Cardiac fibroblast (primary cell): ENCODE measurements around the gene INTS15.

Experiments
- DNase-seq, 2 donors: peaks; one replicate each; pipeline versions ENCODE4 v3.0.0 to v3.0.0-alpha.2; 2010; ENCODE audit warnings: low read depth in 2 of 2
- H3K4me3 ChIP-seq, 2 donors: replicated peaks in 1 of 2; 1 replicate in 1 of 2; 2 replicates in 1 of 2; pipeline ENCODE4 v1.5.1; 2011; ENCODE audit warnings: low read depth in 2 of 2, low read length in 2 of 2, mild to moderate bottlenecking in 2 of 2, moderate library complexity in 1 of 2
- TF ChIP-seq, protein P1 (sequence below): IDR thresholded peaks from one replicate; pipeline ENCODE4 v1.5.1; 2011; ENCODE audit warnings: low read depth, mild to moderate bottlenecking, low read length, inconsistent platforms

The INTS15 gene

GRCh38 chr7:6589829-6590644 is at the start of gene INTS15:
Gene INTS15 (plus strand): TSS chr7:6590021. CDS start chr7:6590284, 263 bp downstream.
- DNase-seq = peak; percentile 74 to 87
- H3K4me3 ChIP-seq = peak within 1 kb of the TSS; percentile 73 to 90
- TF ChIP-seq, protein P1, sequence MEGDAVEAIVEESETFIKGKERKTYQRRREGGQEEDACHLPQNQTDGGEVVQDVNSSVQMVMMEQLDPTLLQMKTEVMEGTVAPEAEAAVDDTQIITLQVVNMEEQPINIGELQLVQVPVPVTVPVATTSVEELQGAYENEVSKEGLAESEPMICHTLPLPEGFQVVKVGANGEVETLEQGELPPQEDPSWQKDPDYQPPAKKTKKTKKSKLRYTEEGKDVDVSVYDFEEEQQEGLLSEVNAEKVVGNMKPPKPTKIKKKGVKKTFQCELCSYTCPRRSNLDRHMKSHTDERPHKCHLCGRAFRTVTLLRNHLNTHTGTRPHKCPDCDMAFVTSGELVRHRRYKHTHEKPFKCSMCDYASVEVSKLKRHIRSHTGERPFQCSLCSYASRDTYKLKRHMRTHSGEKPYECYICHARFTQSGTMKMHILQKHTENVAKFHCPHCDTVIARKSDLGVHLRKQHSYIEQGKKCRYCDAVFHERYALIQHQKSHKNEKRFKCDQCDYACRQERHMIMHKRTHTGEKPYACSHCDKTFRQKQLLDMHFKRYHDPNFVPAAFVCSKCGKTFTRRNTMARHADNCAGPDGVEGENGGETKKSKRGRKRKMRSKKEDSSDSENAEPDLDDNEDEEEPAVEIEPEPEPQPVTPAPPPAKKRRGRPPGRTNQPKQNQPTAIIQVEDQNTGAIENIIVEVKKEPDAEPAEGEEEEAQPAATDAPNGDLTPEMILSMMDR = peak; percentile 14

- TF ChIP-seq, protein P1 = no peak
- no peak for DNase-seq
- H3K4me3 ChIP-seq = no peak overlapping the region
Observed at GRCh38 chr7:6542368-6542767, 47.5 kb upstream of the INTS15 start.

DNA sequence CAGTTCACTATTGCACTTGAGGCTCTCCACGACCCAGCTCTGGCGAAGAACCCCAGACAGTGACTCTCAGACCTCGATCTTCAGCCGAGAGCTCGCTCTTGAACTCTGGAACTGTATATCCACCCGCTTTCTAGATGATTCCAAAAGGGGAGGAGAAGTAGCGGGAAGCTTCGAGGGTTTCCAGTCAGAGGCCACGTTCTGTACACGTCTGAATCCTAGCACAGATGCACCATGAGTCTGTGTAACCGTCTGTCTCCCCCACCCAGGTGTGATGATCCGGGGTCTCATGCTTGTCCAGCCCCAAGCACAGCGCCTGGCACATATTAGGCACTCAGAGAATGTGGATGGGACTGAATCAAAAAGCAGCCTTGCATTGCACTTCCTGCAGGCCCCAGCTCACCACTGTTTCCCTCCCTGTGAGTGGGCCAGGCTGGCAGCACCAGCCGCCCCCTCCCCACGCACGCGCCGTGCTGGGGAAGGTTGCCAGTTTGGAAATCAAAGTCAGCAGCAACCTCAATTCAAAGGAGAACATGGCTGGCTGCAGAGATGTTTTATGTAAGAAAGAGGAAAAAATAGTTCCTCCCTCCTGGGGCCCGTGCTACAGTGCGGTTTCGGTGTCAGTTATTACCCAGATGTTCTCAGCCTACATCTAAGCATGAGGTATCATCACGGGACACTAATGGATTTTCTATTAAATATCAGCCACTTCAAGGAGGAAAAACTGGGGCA is 44.3 kb upstream of the INTS15 start:
- TF ChIP-seq, protein P1 = no peak
- no peak overlapping the region for H3K4me3 ChIP-seq
- DNase-seq = no peak

DNA sequence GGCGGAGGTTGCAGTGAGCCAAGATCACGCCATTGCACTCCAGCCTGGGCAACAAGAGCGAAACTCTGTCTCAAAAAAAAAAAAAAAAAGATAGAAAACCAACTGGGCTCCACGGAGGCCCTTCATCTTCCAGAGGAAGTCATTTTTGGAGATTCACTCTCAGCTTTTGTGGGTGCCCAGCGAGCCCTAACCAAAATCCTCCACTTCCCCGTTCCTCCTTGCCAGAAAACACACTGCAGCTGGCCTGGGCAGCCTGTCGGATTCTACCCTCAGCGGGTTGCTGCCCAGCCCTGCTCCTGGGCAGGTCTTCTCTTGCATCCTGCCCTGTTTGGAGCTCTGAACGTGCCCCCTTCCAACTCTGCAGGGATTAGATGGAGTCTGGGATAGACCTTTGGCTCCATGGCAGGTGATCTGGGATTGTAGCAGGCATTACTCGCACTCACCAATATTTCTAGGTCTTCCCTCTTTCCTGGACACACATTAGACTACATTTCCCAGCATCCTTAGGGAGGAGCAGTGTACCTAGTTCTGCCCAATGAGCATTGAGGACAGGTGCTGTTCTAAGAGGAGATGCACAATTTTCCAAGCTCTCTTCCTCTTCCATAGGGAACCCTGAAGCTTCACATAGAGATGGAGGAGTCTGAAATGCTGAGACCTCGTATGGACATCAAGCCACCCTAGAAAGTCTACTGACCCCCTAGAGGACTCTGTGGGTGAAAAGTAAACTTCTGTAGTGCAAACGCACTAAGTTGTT is 43.1 kb upstream of the INTS15 start:
- no peak overlapping the region for H3K4me3 ChIP-seq
- TF ChIP-seq, protein P1 = no peak
- DNase-seq = no peak

- H3K4me3 ChIP-seq = no peak overlapping the region
- TF ChIP-seq, protein P1 = no peak
- DNase-seq = no peak
Observed at GRCh38 chr7:6547400-6547799, 42.4 kb upstream of the INTS15 start.

DNA sequence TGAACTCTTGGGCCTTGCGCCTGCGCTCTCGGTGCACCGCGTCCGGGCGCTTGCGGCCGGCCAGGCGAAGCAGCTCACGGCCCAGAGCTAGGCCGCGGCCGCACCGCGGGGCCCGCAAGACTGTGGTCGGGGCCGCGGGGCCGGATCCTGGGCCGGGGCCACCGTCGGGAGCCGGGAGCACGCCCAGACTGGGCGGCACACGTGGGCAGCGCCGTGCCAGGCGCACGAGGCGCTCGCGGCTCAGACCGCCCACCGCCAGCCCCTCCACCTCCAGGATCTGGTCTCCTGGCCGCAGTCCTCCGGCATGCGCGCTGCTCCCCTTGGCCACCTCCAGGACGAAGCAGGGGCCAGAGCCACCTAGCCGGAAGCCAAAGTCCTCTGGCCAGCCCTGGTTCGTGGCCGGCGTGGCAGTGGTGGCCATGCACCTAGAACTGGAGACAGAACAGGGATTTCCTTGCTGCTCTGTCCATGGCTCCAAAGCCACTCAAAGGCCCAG is 38.8 kb upstream of the INTS15 start, which contains the start of gene GRID2IP:
GRID2IP (minus strand) TSS at position 446 of the 496 bp plus-strand sequence; CDS start at position 421, 25 bp downstream.
- TF ChIP-seq, protein P1 = no peak
- DNase-seq = no peak
- no peak within 1 kb of the TSS for H3K4me3 ChIP-seq
